MCF 10A (cell line): ENCODE results near the gene TRIM8. TPM values are rescaled to one million over a fixed set of nuclear protein-coding genes. Genes with fewer than 3 reads are reported as not detected.

Experiments used
- BruUV-seq: library from RNA; stranded (reverse); fragments of 400-500 nt; replicated peaks from 2 replicates; lab custom pipeline; 2021; lab: Mats Ljungman, UMichigan
- CTCF ChIA-PET: fragments of 300-600 bp; sonication (Branson Sonifier 250); formaldehyde crosslinking; extraction: SDS; loops from one replicate; lab custom pipeline; 2021; ENCODE audit warnings: antibody characterized with exemption, inconsistent platforms; lab: Yijun Ruan, JAX
- POLR2A ChIA-PET: fragments of 300-600, 350-650 bp; sonication (Branson Sonifier 250); formaldehyde crosslinking; extraction: SDS; loops from one replicate; lab custom pipeline; 2020; ENCODE audit warnings: antibody characterized with exemption, inconsistent platforms; lab: Yijun Ruan, JAX
- DNase-seq: peaks from one replicate; pipeline ENCODE4 v3.0.0-alpha.2; 2018; ENCODE audit not compliant: unreplicated experiment
- H3K27ac Mint-ChIP-seq: one replicate; pipeline ENCODE4 v1.8.0; 2022; ENCODE audit warnings: mild to moderate bottlenecking, low read depth, mixed read lengths; ENCODE audit not compliant: unreplicated experiment
- H3K27me3 Mint-ChIP-seq: one replicate; pipeline ENCODE4 v1.8.0; 2022; ENCODE audit warnings: mixed read lengths; ENCODE audit not compliant: insufficient read depth, unreplicated experiment
- H3K36me3 Mint-ChIP-seq: one replicate; pipeline ENCODE4 v1.8.0; 2022; ENCODE audit warnings: mild to moderate bottlenecking, moderate library complexity, mixed read lengths; ENCODE audit not compliant: insufficient read depth, unreplicated experiment
- H3K4me1 Mint-ChIP-seq: one replicate; pipeline ENCODE4 v1.8.0; 2022; ENCODE audit warnings: mixed read lengths; ENCODE audit not compliant: insufficient read depth, unreplicated experiment
- H3K4me3 Mint-ChIP-seq: one replicate; pipeline ENCODE4 v1.8.0; 2022; ENCODE audit warnings: mild to moderate bottlenecking, moderate library complexity, mixed read lengths; ENCODE audit not compliant: unreplicated experiment
- H3K9me3 Mint-ChIP-seq: one replicate; pipeline ENCODE4 v1.8.0; 2022; ENCODE audit warnings: mixed read lengths; ENCODE audit not compliant: unreplicated experiment
- CTCF ChIP-seq: fragments of 200-600 bp; IDR thresholded peaks from one replicate; pipeline ENCODE4 v1.8.0; 2022; ENCODE audit warnings: antibody characterized with exemption, mild to moderate bottlenecking; ENCODE audit not compliant: unreplicated experiment
- intact Hi-C: fragments of 100-400 bp; cut with micrococcal nuclease; formaldehyde crosslinking; loops from 2 replicates; pipeline ENCODE4 v1.14.1; 2022
- total RNA-seq: library from RNA; stranded (reverse); gene quantifications from 2 replicates; pipeline ENCODE4 v1.2.3, GENCODE V29; 2022

Gene TRIM8
- total RNA-seq, 1 experiment from 2014 or later = 78.1 TPM

DNA sequence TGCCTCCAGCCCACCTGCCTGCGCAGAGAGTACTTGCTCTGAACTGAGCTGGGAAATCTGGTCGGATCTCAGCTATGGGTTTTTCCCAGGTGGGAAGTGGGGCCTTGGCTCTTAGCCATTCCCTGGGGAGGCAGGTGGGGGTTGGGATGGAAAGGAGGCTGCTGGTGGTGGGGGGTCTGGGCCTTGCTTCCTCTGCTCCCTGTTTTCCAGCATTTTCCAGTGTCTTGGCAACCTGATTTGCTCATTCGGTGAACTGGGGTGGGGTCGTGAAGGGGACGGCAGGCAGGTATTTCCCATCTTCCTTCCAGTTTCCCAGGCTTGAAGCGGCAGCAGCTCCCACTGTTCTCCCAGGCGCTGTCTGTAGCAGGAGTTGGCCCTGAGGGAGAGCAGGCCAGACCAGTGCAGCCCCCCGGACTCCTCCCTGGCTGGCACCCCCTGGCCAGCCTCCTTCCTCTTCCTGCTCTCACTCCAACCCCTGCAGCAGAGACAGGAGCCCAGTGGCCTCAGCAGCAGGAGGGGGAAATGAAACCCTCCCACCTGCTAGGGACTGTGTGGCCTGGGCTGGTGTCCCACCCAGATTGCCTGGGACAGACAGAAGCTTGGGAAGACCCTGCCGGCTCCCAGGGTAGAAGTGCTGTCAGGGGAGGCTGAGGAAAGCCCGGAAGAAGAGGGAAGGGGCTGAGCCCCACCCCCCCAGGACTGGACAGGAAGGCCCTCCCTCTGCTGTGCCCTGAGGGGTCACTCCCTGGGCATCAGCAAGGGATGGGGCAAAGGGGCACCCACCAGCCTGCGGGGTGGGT is 6.6 kb downstream of the TRIM8 start:
- Mint-ChIP-seq H3K27me3 (no peaks in the 10 kb centered on the region), H3K4me3 (no peak overlapping the region), H3K4me1 (peaks cover 29% of the 10 kb centered on the region), H3K27ac (no peak overlapping the region), H3K36me3 (peaks cover 42% of the 10 kb centered on the region), H3K9me3 (no peaks in the 10 kb centered on the region)
- DNase-seq = no peak
- POLR2A ChIA-PET = interaction anchor here (0.6 to 1.1 kb wide), 2 partner anchors 22 to 474 kb away, joined by 3 read pairs; no protein-coding TSS in a partner anchor
- CTCF ChIA-PET = interaction anchor here (0.6 to 0.9 kb wide), 2 partner anchors 14 to 102 kb away, joined by 3 to 6 read pairs; no protein-coding TSS in a partner anchor
- intact Hi-C loops = no loop called here
- BruUV-seq = no TSS peak
- TF ChIP-seq CTCF = no peak

DNA sequence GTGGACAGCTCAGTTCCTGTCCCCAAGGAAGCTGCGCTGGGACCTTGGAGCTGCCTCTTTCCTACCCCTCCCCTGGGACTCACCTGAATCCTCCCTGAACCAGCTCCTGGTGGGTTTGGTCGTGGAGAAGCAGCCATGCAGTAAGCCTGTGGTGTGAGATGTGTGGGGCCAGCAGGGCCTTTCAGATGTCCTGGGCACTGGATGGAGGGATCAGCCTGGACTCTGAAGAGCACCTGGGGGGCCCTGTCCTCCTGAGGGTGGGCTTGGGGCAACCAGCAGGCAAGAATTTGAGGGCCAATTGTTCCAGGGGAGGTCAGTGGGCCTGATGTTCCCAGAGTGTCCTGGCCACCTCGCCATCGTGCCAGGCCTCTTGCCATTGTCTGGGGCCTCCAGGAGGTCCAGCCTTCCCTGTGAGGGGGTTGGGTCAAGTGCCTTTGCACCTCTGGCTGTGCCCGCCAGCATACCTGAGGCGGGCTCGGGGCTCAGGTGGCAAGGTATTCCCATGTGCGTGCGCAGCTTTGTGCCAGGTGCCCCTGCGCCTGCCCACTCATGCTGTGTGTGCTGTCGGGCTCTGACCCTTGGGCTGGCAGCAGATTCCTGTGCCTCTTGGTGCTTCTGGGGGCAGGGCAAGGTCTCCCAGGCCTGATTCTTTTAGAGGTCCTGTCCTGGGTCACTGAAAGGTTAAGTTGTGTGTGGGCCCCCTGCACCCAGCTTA is 7.3 kb downstream of the TRIM8 start:
- CTCF ChIA-PET = no interaction called here
- peaks cover 21% of the 10 kb centered on the region for H3K4me1 Mint-ChIP-seq
- no peak overlapping the region for H3K4me3 Mint-ChIP-seq
- BruUV-seq = no TSS peak
- no peak for TF ChIP-seq CTCF
- H3K36me3 Mint-ChIP-seq = peaks cover 43% of the 10 kb centered on the region
- intact Hi-C loops = no loop called here
- no peaks in the 10 kb centered on the region for H3K27me3 Mint-ChIP-seq
- POLR2A ChIA-PET = interaction anchor here (0.6 to 1.1 kb wide), 3 partner anchors 22 to 1018 kb away, joined by 3 read pairs; no protein-coding TSS in a partner anchor
- no peak for DNase-seq
- H3K27ac Mint-ChIP-seq = no peak overlapping the region
- no peaks in the 10 kb centered on the region for H3K9me3 Mint-ChIP-seq

- intact Hi-C loops = no loop called here
- Mint-ChIP-seq H3K4me1 (peaks cover 17% of the 10 kb centered on the region), H3K9me3 (no peaks in the 10 kb centered on the region), H3K4me3 (no peak overlapping the region), H3K36me3 (peaks cover 44% of the 10 kb centered on the region), H3K27me3 (no peaks in the 10 kb centered on the region), H3K27ac (no peak overlapping the region)
- no TSS peak for BruUV-seq
- DNase-seq = no peak
- ChIA-PET CTCF (no interaction called here), POLR2A (interaction anchor here (0.7 kb wide), 1 partner anchor 1019 kb away, joined by 3 read pairs; no protein-coding TSS in a partner anchor)
- no peak for TF ChIP-seq CTCF
Observed at GRCh38 chr10:102652170-102652916, 8.1 kb downstream of the TRIM8 start.
